ENCODE measurements around the gene FLOT1. TPM values are rescaled to one million over a fixed set of nuclear protein-coding genes. Genes with fewer than 3 reads are reported as not detected.
A peak's percentile ranks its signal among the peaks of the same experiment; 100 is the strongest.

Gene FLOT1
- total and polyA plus RNA-seq, 2 of the 13 experiments (the other 11 are each of a cell fraction or from before 2014, with no cell fraction given), result 82.3 to 130 TPM

DNA sequence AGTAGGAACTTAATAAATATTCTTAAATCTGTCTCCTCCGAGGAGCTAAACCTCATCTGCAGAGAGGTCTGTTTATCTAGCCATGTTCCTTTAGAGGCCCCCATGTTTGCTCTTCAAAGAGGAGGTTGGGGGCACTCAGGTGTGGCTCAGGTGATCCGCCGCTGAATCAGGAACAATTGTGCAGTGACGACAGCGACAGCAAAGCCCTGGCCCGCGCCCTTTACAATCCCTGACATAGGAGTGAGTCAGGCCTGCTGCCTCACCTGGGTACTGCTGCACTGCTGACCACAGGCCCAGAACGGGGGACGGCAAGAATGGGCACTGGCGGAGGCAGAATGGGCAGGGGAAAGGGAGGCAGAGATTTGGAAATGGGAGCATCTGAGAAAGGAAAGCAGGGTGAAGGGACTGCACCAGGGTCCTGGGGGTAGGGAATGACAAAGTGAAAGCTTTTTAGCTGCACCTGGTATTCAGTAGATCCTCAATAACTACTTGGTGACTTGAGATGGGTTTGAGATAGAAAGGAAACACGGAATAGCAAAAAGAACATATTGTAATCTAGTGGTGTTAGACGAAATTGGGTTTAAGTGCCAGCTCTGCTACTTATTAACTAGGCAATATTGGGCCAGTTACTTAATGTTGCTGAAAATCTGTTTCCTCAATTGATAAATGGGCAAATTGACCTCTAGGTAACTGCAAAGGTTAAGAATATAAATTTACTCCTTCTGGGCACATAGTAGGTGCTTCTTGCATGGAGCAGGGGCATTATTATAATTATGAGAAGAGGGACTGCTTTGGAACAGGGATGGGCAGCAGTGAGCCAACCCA, 7.3 kb upstream of the FLOT1 start (continued):
- TF ChIP-seq ZNF484 (CRISPR knock-in tag; IDR thresholded peaks at IDR 0.05; ENCODE audit: borderline replicate concordance, low read depth) (no peak), ETV5 (CRISPR knock-in tag; IDR thresholded peaks at IDR 0.05; ENCODE audit: borderline replicate concordance) (no peak), ZFYVE20 (CRISPR knock-in tag; IDR thresholded peaks at IDR 0.05; ENCODE audit: borderline replicate concordance, low read depth) (no peak), ZNF773 (CRISPR knock-in tag; IDR thresholded peaks at IDR 0.05; ENCODE audit: borderline replicate concordance) (no peak), TCF7L2 (IDR thresholded peaks at IDR 0.05; ENCODE audit: low read depth, low read length) (no peak), RFXAP (CRISPR knock-in tag; IDR thresholded peaks at IDR 0.05; ENCODE audit: borderline replicate concordance) (no peak), ZNF343 (CRISPR knock-in tag; IDR thresholded peaks at IDR 0.05) (no peak), SAFB2 (CRISPR knock-in tag; IDR thresholded peaks at IDR 0.05; ENCODE audit: borderline replicate concordance, low read depth) (no peak), CREB1 (IDR thresholded peaks at IDR 0.05) (peak; percentile 42; the same call in 1 of the 2 replicates), CREB1 (CRISPR knock-in tag; IDR thresholded peaks at IDR 0.05) (no peak), ZSCAN25 (CRISPR knock-in tag; IDR thresholded peaks at IDR 0.05) (no peak; the same call in 1 of the 2 replicates), ZNF660 (CRISPR knock-in tag; IDR thresholded peaks at IDR 0.05; ENCODE audit: borderline replicate concordance, low read depth) (no peak), NFKB2 (CRISPR knock-in tag; IDR thresholded peaks at IDR 0.05; ENCODE audit: borderline replicate concordance) (no peak), MAFF (IDR thresholded peaks at IDR 0.05; ENCODE audit: low read depth, low read length) (no peak), ELF3 (CRISPR knock-in tag; IDR thresholded peaks at IDR 0.05) (peak; percentile 58; the same call in 1 of the 2 replicates), CBX1 (IDR thresholded peaks at IDR 0.05; ENCODE audit: low read depth) (no peak), RBM39 (IDR thresholded peaks at IDR 0.05; ENCODE audit: low read depth, low read length, poor library complexity, severe bottlenecking) (no peak)
- TF ChIP-seq, protein P1, sequence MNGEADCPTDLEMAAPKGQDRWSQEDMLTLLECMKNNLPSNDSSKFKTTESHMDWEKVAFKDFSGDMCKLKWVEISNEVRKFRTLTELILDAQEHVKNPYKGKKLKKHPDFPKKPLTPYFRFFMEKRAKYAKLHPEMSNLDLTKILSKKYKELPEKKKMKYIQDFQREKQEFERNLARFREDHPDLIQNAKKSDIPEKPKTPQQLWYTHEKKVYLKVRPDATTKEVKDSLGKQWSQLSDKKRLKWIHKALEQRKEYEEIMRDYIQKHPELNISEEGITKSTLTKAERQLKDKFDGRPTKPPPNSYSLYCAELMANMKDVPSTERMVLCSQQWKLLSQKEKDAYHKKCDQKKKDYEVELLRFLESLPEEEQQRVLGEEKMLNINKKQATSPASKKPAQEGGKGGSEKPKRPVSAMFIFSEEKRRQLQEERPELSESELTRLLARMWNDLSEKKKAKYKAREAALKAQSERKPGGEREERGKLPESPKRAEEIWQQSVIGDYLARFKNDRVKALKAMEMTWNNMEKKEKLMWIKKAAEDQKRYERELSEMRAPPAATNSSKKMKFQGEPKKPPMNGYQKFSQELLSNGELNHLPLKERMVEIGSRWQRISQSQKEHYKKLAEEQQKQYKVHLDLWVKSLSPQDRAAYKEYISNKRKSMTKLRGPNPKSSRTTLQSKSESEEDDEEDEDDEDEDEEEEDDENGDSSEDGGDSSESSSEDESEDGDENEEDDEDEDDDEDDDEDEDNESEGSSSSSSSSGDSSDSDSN (CRISPR knock-in tag; IDR thresholded peaks at IDR 0.05), result no peak; the same call in 1 of the 2 replicates
- TF ChIP-seq, protein P2, sequence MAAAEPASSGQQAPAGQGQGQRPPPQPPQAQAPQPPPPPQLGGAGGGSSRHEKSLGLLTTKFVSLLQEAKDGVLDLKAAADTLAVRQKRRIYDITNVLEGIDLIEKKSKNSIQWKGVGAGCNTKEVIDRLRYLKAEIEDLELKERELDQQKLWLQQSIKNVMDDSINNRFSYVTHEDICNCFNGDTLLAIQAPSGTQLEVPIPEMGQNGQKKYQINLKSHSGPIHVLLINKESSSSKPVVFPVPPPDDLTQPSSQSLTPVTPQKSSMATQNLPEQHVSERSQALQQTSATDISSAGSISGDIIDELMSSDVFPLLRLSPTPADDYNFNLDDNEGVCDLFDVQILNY (CRISPR knock-in tag; conservative IDR thresholded peaks at IDR 0.05), result no peak
- TF ChIP-seq, protein P3, sequence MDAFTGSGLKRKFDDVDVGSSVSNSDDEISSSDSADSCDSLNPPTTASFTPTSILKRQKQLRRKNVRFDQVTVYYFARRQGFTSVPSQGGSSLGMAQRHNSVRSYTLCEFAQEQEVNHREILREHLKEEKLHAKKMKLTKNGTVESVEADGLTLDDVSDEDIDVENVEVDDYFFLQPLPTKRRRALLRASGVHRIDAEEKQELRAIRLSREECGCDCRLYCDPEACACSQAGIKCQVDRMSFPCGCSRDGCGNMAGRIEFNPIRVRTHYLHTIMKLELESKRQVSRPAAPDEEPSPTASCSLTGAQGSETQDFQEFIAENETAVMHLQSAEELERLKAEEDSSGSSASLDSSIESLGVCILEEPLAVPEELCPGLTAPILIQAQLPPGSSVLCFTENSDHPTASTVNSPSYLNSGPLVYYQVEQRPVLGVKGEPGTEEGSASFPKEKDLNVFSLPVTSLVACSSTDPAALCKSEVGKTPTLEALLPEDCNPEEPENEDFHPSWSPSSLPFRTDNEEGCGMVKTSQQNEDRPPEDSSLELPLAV (CRISPR knock-in tag; conservative IDR thresholded peaks at IDR 0.05; ENCODE audit: low read depth), result no peak
- TF ChIP-seq, protein P4, sequence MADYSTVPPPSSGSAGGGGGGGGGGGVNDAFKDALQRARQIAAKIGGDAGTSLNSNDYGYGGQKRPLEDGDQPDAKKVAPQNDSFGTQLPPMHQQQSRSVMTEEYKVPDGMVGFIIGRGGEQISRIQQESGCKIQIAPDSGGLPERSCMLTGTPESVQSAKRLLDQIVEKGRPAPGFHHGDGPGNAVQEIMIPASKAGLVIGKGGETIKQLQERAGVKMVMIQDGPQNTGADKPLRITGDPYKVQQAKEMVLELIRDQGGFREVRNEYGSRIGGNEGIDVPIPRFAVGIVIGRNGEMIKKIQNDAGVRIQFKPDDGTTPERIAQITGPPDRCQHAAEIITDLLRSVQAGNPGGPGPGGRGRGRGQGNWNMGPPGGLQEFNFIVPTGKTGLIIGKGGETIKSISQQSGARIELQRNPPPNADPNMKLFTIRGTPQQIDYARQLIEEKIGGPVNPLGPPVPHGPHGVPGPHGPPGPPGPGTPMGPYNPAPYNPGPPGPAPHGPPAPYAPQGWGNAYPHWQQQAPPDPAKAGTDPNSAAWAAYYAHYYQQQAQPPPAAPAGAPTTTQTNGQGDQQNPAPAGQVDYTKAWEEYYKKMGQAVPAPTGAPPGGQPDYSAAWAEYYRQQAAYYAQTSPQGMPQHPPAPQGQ (CRISPR knock-in tag; IDR thresholded peaks at IDR 0.05; ENCODE audit: borderline replicate concordance), result no peak
- TF ChIP-seq, protein P5, sequence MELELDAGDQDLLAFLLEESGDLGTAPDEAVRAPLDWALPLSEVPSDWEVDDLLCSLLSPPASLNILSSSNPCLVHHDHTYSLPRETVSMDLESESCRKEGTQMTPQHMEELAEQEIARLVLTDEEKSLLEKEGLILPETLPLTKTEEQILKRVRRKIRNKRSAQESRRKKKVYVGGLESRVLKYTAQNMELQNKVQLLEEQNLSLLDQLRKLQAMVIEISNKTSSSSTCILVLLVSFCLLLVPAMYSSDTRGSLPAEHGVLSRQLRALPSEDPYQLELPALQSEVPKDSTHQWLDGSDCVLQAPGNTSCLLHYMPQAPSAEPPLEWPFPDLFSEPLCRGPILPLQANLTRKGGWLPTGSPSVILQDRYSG (CRISPR knock-in tag; IDR thresholded peaks at IDR 0.05), result no peak
